Naive thymus-derived CD8-positive, alpha-beta T cell (primary cell): ENCODE measurements around the gene TJP3. TPM values are rescaled to one million over a fixed set of nuclear protein-coding genes. Genes with fewer than 3 reads are reported as not detected.
"Not testable (repeated sequence)": the region's sequence is repeated elsewhere in the genome, so short reads cannot be mapped to it uniquely, and the experiment has no call there.

Experiments
- ATAC-seq, 2 donors: fragments of 150-1000 bp; cut with Tn5 transposase in 1 of 2; sonication (Bioruptor Pico), chemical (Tn5 transposase) in 1 of 2; 1 replicate in 1 of 2; 2 replicates in 1 of 2; pipeline ENCODE4 v1.10.0; 2021; ENCODE audit warnings: mild to moderate bottlenecking in 2 of 2, moderate library complexity in 2 of 2
- POLR2A ChIA-PET: fragments of 350-600 bp; sonication (Branson Sonifier 250); formaldehyde crosslinking; loops from one replicate; lab custom pipeline; 2021; ENCODE audit warnings: antibody characterized with exemption; lab: Charles Lee
- DNase-seq, 10 donors: peaks; one replicate each; pipeline versions ENCODE4 v3.0.0 to v3.0.0-alpha.2; 2020 to 2022
- H3K27ac Mint-ChIP-seq, 10 donors: one replicate each; pipeline ENCODE4 v1.8.0; 2020 to 2022; ENCODE audit warnings: mild to moderate bottlenecking in 10 of 10, mixed read lengths in 10 of 10, moderate library complexity in 4 of 10, inconsistent platforms in 1 of 10
- H3K27me3 Mint-ChIP-seq, 5 donors: one replicate each; pipeline ENCODE4 v1.8.0; 2021 to 2022; ENCODE audit warnings: mixed read lengths in 5 of 5
- H3K36me3 Mint-ChIP-seq, 3 donors: one replicate each; pipeline ENCODE4 v1.8.0; 2020 to 2022; ENCODE audit warnings: mixed read lengths in 3 of 3, mild to moderate bottlenecking in 2 of 3, inconsistent platforms in 1 of 3
- H3K4me1 Mint-ChIP-seq, 4 donors: one replicate each; pipeline ENCODE4 v1.8.0; 2021 to 2022; ENCODE audit warnings: mixed read lengths in 4 of 4
- H3K4me3 Mint-ChIP-seq, 10 donors: one replicate each; pipeline ENCODE4 v1.8.0; 2020 to 2022; ENCODE audit warnings: mild to moderate bottlenecking in 10 of 10, mixed read lengths in 10 of 10, moderate library complexity in 6 of 10, inconsistent platforms in 1 of 10
- H3K9me3 Mint-ChIP-seq, 9 donors: one replicate each; pipeline ENCODE4 v1.8.0; 2020 to 2022; ENCODE audit warnings: mixed read lengths in 9 of 9, mild to moderate bottlenecking in 3 of 9, inconsistent platforms in 1 of 9, moderate library complexity in 1 of 9
- polyA plus RNA-seq, 3 donors: library from polyadenylated mRNA; unstranded; fragments of 300-500 nt; fragmentation: Illumina TruSeq; gene quantifications; one replicate each; pipeline ENCODE4 v1.2.3, GENCODE V29; 2021
- total RNA-seq, 8 experiments: library from RNA in 2 of 8; stranded (reverse) in 2 of 8; gene quantifications; one replicate each; pipeline ENCODE4 v1.2.3 and lab custom pipeline; 2021 to 2026

TJP3 gene
- total and polyA plus RNA-seq, 5 experiments from 2014 or later: 5.2 to 13.0 (median 11.1) TPM

- POLR2A ChIA-PET: interaction anchor here (0.6 to 4.4 kb wide), 11 partner anchors 9 to 326 kb away, joined by 3 to 57 read pairs (median 7); no protein-coding TSS in a partner anchor
- peaks cover 0 to 31% (median 5%) of the 10 kb centered on the region in 3 donors for H3K36me3 Mint-ChIP-seq
- H3K4me1 Mint-ChIP-seq: peaks cover 15 to 63% (median 47%) of the 10 kb centered on the region in 4 donors
- peak in 1 of 2 donors; percentile 4 for ATAC-seq
- peak overlapping the region; percentile 94 to 100 (median 97) for H3K4me3 Mint-ChIP-seq
- DNase-seq: peak in 4 of 10 donors; percentile 20 to 52 (median 44)
- H3K27me3 Mint-ChIP-seq: peaks cover 0 to 4% (median 0%) of the 10 kb centered on the region in 5 donors
- no peaks in the 10 kb centered on the region for H3K9me3 Mint-ChIP-seq
- H3K27ac Mint-ChIP-seq: peak overlapping the region; percentile 92 to 100 (median 98)
These were observed 52.7 kb downstream of the TJP3 start for GRCh38 chr19:3760871-3761361.

GRCh38 chr19:3761382-3762129, 53.4 kb downstream of the TJP3 start, which contains the start of gene APBA3:
Gene APBA3, minus strand, starts transcription at chr19:3761692. Its CDS starts 1,428 bp downstream, at chr19:3760264.
- Mint-ChIP-seq H3K27ac (peak within 1 kb of the TSS; percentile 100), H3K27me3 (peaks cover 0 to 4% (median 0%) of the 10 kb centered on the region in 5 donors), H3K4me1 (peaks cover 18 to 66% (median 48%) of the 10 kb centered on the region in 4 donors), H3K9me3 (no peaks in the 10 kb centered on the region), H3K4me3 (peak within 1 kb of the TSS; percentile 97 to 100 (median 98)), H3K36me3 (peaks cover 0 to 33% (median 9%) of the 10 kb centered on the region in 3 donors)
- POLR2A ChIA-PET: interaction anchor here (1.0 to 4.4 kb wide), 23 partner anchors 10 to 583 kb away, joined by 3 to 57 read pairs (median 7); partner anchors contain the start of genes MATK, NCLN, PIAS4 and PIP5K1C
- ATAC-seq (peak; percentile 47 to 57), DNase-seq (peak; percentile 86 to 96 (median 92))

GRCh38 chr19:3762130-3762473, 53.9 kb downstream of the TJP3 start:
- ATAC-seq: no peak
- Mint-ChIP-seq H3K36me3 (peaks cover 0 to 31% (median 9%) of the 10 kb centered on the region in 3 donors), H3K27ac (peak overlapping the region; percentile 100), H3K4me3 (peak overlapping the region; percentile 97 to 100 (median 98)), H3K4me1 (peaks cover 19 to 65% (median 49%) of the 10 kb centered on the region in 4 donors), H3K9me3 (no peaks in the 10 kb centered on the region), H3K27me3 (peaks cover 0 to 4% (median 0%) of the 10 kb centered on the region in 5 donors)
- no peak for DNase-seq
- POLR2A ChIA-PET: interaction anchor here (0.6 to 4.4 kb wide), 34 partner anchors 11 to 1207 kb away, joined by 3 to 57 read pairs (median 6); partner anchors contain the start of genes DAPK3, EEF2, FZR1 and KDM4B

GRCh38 chr19:3762501-3763459, 54.6 kb downstream of the TJP3 start, which contains the start of gene MRPL54:
Gene MRPL54, plus strand, starts transcription at chr19:3762682. Its CDS starts 19 bp downstream, at chr19:3762701.
- Mint-ChIP-seq H3K4me1 (peaks cover 19 to 58% (median 48%) of the 10 kb centered on the region in 4 donors), H3K4me3 (peak within 1 kb of the TSS; percentile 97 to 100 (median 98)), H3K9me3 (no peaks in the 10 kb centered on the region), H3K27ac (peak within 1 kb of the TSS; percentile 100), H3K36me3 (peaks cover 0 to 32% (median 9%) of the 10 kb centered on the region in 3 donors), H3K27me3 (peaks cover 0 to 4% (median 0%) of the 10 kb centered on the region in 5 donors)
- POLR2A ChIA-PET: interaction anchor here (0.5 to 4.4 kb wide), 38 partner anchors 10 to 1917 kb away, joined by 3 to 57 read pairs (median 4); partner anchors contain the start of genes DAPK3, EEF2, FZR1 and KDM4B
- peak; percentile 97 to 100 (median 100) for DNase-seq
- peak; percentile 84 to 86 for ATAC-seq

GRCh38 chr19:3765121-3765520, 56.9 kb downstream of the TJP3 start:
- Mint-ChIP-seq H3K27me3 (peaks cover 0 to 4% (median 0%) of the 10 kb centered on the region in 5 donors), H3K9me3 (no peaks in the 10 kb centered on the region), H3K4me3 (no peak overlapping the region), H3K4me1 (peaks cover 19 to 41% (median 36%) of the 10 kb centered on the region in 4 donors), H3K36me3 (peaks cover 0 to 26% (median 9%) of the 10 kb centered on the region in 3 donors), H3K27ac (no peak overlapping the region)
- ATAC-seq: no peak
- POLR2A ChIA-PET: no interaction called here
- DNase-seq: no peak

GRCh38 chr19:3765757-3766156, 57.6 kb downstream of the TJP3 start:
- not testable (repeated sequence) for H3K4me3 Mint-ChIP-seq, ATAC-seq, H3K27ac Mint-ChIP-seq, H3K9me3 Mint-ChIP-seq, H3K27me3 Mint-ChIP-seq, DNase-seq
- Mint-ChIP-seq H3K36me3 (peaks cover 0 to 26% (median 9%) of the 10 kb centered on the region in 3 donors), H3K4me1 (peaks cover 19 to 38% (median 31%) of the 10 kb centered on the region in 4 donors)
- POLR2A ChIA-PET: interaction anchor here (2.1 kb wide), 1 partner anchor 44 kb away, joined by 6 read pairs; no protein-coding TSS in a partner anchor

GRCh38 chr19:3766520-3766919, 58.3 kb downstream of the TJP3 start:
- ATAC-seq (no peak), DNase-seq (no peak)
- Mint-ChIP-seq H3K27ac (peak overlapping the region in 8 of 10 donors; percentile 13 to 87 (median 78)), H3K27me3 (peaks cover 0 to 4% (median 0%) of the 10 kb centered on the region in 5 donors), H3K9me3 (no peaks in the 10 kb centered on the region), H3K4me1 (peaks cover 16 to 30% (median 23%) of the 10 kb centered on the region in 4 donors), H3K36me3 (peaks cover 0 to 26% (median 9%) of the 10 kb centered on the region in 3 donors), H3K4me3 (peak overlapping the region in 5 of 10 donors; percentile 9 to 66 (median 48))
- POLR2A ChIA-PET: interaction anchor here (2.1 kb wide), 1 partner anchor 45 kb away, joined by 6 read pairs; no protein-coding TSS in a partner anchor

- Mint-ChIP-seq H3K9me3 (no peaks in the 10 kb centered on the region), H3K27me3 (peaks cover 0 to 4% (median 0%) of the 10 kb centered on the region in 5 donors), H3K4me3 (peak overlapping the region in 1 of 10 donors; percentile 66), H3K4me1 (peaks cover 12 to 25% (median 18%) of the 10 kb centered on the region in 4 donors), H3K36me3 (peaks cover 0 to 26% (median 9%) of the 10 kb centered on the region in 3 donors), H3K27ac (peak overlapping the region in 1 of 10 donors; percentile 80)
- DNase-seq (no peak), ATAC-seq (no peak)
- POLR2A ChIA-PET: interaction anchor here (2.1 kb wide), 1 partner anchor 46 kb away, joined by 6 read pairs; no protein-coding TSS in a partner anchor
These were observed 58.9 kb downstream of the TJP3 start for GRCh38 chr19:3767050-3767449.

- no peak for ATAC-seq
- H3K27ac Mint-ChIP-seq: peak overlapping the region in 2 of 10 donors; percentile 40 to 94
These were observed 60.0 kb downstream of the TJP3 start for GRCh38 chr19:3768015-3768747.

GRCh38 chr19:3768748-3769099, 60.5 kb downstream of the TJP3 start:
- Mint-ChIP-seq H3K4me3 (peak overlapping the region in 1 of 10 donors; percentile 40), H3K27me3 (no peaks in the 10 kb centered on the region), H3K9me3 (no peaks in the 10 kb centered on the region), H3K27ac (peak overlapping the region in 3 of 10 donors; percentile 31 to 94 (median 60)), H3K4me1 (peaks cover 7 to 14% (median 10%) of the 10 kb centered on the region in 4 donors), H3K36me3 (peaks cover 0 to 26% (median 4%) of the 10 kb centered on the region in 3 donors)
- POLR2A ChIA-PET: interaction anchor here (0.6 kb wide), 1 partner anchor 611 kb away, joined by 3 read pairs; no protein-coding TSS in a partner anchor
- DNase-seq (no peak), ATAC-seq (no peak)

More at GRCh38 chr19:3768015-3768747, 60.0 kb downstream of the TJP3 start:
- POLR2A ChIA-PET: interaction anchor here (0.6 to 2.1 kb wide), 2 partner anchors 47 to 611 kb away, joined by 3 to 6 read pairs; no protein-coding TSS in a partner anchor
- H3K36me3 Mint-ChIP-seq: peaks cover 0 to 26% (median 4%) of the 10 kb centered on the region in 3 donors
- DNase-seq: no peak
- no peaks in the 10 kb centered on the region for H3K9me3 Mint-ChIP-seq
- no peak overlapping the region for H3K4me3 Mint-ChIP-seq
- H3K4me1 Mint-ChIP-seq: peaks cover 8 to 15% (median 11%) of the 10 kb centered on the region in 4 donors
- no peaks in the 10 kb centered on the region for H3K27me3 Mint-ChIP-seq
